Bronchial epithelial cell (primary cell): Measurements from ENCODE around the gene CHST8. TPM values are rescaled to one million over a fixed set of nuclear protein-coding genes. Genes with fewer than 3 reads are reported as not detected.
A peak's percentile ranks its signal among the peaks of the same experiment; 100 is the strongest.

ENCODE experiments used
- DNase-seq: peaks from one replicate; pipeline ENCODE4 v3.0.0-alpha.2; 2010; ENCODE audit warnings: low read depth
- FAIRE-seq: peaks from 2 replicates; lab custom pipeline; 2011; peaks lifted over from hg19 to GRCh38; lab: Jason Lieb, UNC
- H3K27me3 ChIP-seq: 2 replicates; pipeline ENCODE4 v1.5.1; 2011; ENCODE audit warnings: low read length; ENCODE audit not compliant: control insufficient read depth, insufficient read depth
- H3K36me3 ChIP-seq: 2 replicates; pipeline ENCODE4 v1.5.1; 2011; ENCODE audit warnings: low read length; ENCODE audit not compliant: control insufficient read depth, insufficient read depth
- H3K4me3 ChIP-seq: 2 replicates; pipeline ENCODE4 v1.5.1; 2011; ENCODE audit warnings: mild to moderate bottlenecking, low read depth, low read length, control low read depth
- CTCF ChIP-seq: IDR thresholded peaks from 2 replicates; pipeline ENCODE4 v1.5.1; 2011; ENCODE audit warnings: mild to moderate bottlenecking, moderate library complexity, low read length, control low read depth, inconsistent platforms; ENCODE audit not compliant: insufficient read depth, severe bottlenecking
- total RNA-seq: library from RNA; depleted of rRNA; stranded (reverse); fragments of >200 nt; gene quantifications from 2 replicates; pipeline ENCODE4 v1.2.1, GENCODE V29; 2014

The CHST8 gene
- total RNA-seq, 1 donor from 2014 or later, result under 0.01 TPM

- Histone ChIP-seq H3K36me3 (no peaks in the 10 kb centered on the region), H3K4me3 (no peak overlapping the region), H3K27me3 (no peaks in the 10 kb centered on the region)
- no peak for DNase-seq
- no peak for TF ChIP-seq CTCF
- no peak for FAIRE-seq
Measured at GRCh38 chr19:33640773-33641172, 19.0 kb downstream of the CHST8 start.

- H3K27me3 ChIP-seq, result no peaks in the 10 kb centered on the region
- no peaks in the 10 kb centered on the region for H3K36me3 ChIP-seq
- no peak overlapping the region for H3K4me3 ChIP-seq
- no peak for DNase-seq
- no peak for TF ChIP-seq CTCF
- no peak for FAIRE-seq
Measured at GRCh38 chr19:33641261-33641660, 19.5 kb downstream of the CHST8 start.

GRCh38 chr19:33641956-33642498 lies 20.3 kb downstream of the CHST8 start:
- TF ChIP-seq CTCF, result no peak
- DNase-seq (no peak), FAIRE-seq (no peak)
- Histone ChIP-seq H3K36me3 (no peaks in the 10 kb centered on the region), H3K4me3 (no peak overlapping the region), H3K27me3 (no peaks in the 10 kb centered on the region)

- Histone ChIP-seq H3K4me3 (no peak overlapping the region), H3K27me3 (no peaks in the 10 kb centered on the region)
- no peak for DNase-seq
Measured at GRCh38 chr19:33644284-33644836, 22.6 kb downstream of the CHST8 start.

GRCh38 chr19:33646306-33646705 lies 24.6 kb downstream of the CHST8 start:
- Histone ChIP-seq H3K4me3 (no peak overlapping the region), H3K36me3 (no peaks in the 10 kb centered on the region), H3K27me3 (no peaks in the 10 kb centered on the region)
- no peak for TF ChIP-seq CTCF
- FAIRE-seq (no peak), DNase-seq (no peak)

More at GRCh38 chr19:33644284-33644836, 22.6 kb downstream of the CHST8 start:
- TF ChIP-seq CTCF, result no peak
- FAIRE-seq, result no peak
- H3K36me3 ChIP-seq, result no peaks in the 10 kb centered on the region

- Histone ChIP-seq H3K36me3 (no peaks in the 10 kb centered on the region), H3K4me3 (no peak overlapping the region), H3K27me3 (no peaks in the 10 kb centered on the region)
- no peak for TF ChIP-seq CTCF
- FAIRE-seq, result peak; percentile 18
- DNase-seq, result no peak
Measured at GRCh38 chr19:33647146-33647545, 25.4 kb downstream of the CHST8 start.
